GM12864 (cell line): ENCODE data around the gene CAPN11.
"Not testable (repeated sequence)": the region's sequence is repeated elsewhere in the genome, so short reads cannot be mapped to it uniquely, and the experiment has no call there.

Experiments used
- DNase-seq: peaks from one replicate; pipeline ENCODE4 v3.0.0-alpha.2; 2011; ENCODE audit warnings: low read depth
- H3K4me3 ChIP-seq: 2 replicates; pipeline ENCODE4 v1.5.1; 2011; ENCODE audit warnings: mild to moderate bottlenecking, low read depth, low read length, control low read depth
- TF ChIP-seq, protein P1 (sequence below): IDR thresholded peaks from 2 replicates; pipeline ENCODE4 v1.5.1; 2011; ENCODE audit warnings: low read depth, mild to moderate bottlenecking, moderate library complexity, low read length, control low read depth, inconsistent platforms; ENCODE audit errors: missing control alignments

Gene CAPN11

DNA sequence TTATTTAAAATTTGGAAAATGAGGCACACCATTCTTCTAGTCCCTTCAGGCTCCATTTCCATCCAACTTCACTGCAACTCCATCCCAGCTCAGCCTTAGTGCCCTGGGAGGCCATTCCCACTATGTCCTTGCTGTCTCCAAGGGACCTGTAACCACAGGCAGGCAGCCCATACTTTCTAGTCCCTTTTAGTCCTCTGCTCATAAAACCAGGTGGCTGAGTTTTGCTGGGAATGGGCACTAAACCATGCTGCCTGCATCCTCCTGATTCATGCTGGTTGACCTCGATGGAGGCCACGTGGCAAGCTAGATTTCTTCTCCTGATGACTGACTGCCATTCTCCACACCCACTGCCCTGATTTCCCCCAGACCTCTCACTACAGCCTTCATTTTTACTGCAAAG, 30.6 kb downstream of the CAPN11 start:
- TF ChIP-seq, protein P1, sequence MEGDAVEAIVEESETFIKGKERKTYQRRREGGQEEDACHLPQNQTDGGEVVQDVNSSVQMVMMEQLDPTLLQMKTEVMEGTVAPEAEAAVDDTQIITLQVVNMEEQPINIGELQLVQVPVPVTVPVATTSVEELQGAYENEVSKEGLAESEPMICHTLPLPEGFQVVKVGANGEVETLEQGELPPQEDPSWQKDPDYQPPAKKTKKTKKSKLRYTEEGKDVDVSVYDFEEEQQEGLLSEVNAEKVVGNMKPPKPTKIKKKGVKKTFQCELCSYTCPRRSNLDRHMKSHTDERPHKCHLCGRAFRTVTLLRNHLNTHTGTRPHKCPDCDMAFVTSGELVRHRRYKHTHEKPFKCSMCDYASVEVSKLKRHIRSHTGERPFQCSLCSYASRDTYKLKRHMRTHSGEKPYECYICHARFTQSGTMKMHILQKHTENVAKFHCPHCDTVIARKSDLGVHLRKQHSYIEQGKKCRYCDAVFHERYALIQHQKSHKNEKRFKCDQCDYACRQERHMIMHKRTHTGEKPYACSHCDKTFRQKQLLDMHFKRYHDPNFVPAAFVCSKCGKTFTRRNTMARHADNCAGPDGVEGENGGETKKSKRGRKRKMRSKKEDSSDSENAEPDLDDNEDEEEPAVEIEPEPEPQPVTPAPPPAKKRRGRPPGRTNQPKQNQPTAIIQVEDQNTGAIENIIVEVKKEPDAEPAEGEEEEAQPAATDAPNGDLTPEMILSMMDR = no peak
- no peak for DNase-seq
- H3K4me3 ChIP-seq = no peak overlapping the region

DNA sequence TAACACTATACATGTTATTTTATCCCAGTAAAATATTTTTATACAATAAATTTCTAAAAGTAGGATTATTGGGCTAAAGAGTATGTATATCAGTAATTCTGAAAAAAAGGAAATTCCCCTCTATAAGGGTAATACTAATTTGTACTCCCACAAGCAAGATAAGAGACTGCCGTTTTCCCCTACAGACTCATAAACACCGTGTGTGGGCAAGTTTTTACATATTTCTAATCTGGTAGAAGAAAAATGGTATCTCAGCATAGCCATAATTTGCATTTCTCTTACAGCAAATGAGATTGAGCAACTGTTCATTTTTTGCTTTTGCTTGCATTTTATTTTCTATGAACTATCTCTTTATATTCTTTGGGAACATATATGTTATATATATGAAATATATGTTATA, 32.1 kb downstream of the CAPN11 start:
- DNase-seq = peak; percentile 29
- TF ChIP-seq, protein P1 = no peak
- no peak overlapping the region for H3K4me3 ChIP-seq

DNA sequence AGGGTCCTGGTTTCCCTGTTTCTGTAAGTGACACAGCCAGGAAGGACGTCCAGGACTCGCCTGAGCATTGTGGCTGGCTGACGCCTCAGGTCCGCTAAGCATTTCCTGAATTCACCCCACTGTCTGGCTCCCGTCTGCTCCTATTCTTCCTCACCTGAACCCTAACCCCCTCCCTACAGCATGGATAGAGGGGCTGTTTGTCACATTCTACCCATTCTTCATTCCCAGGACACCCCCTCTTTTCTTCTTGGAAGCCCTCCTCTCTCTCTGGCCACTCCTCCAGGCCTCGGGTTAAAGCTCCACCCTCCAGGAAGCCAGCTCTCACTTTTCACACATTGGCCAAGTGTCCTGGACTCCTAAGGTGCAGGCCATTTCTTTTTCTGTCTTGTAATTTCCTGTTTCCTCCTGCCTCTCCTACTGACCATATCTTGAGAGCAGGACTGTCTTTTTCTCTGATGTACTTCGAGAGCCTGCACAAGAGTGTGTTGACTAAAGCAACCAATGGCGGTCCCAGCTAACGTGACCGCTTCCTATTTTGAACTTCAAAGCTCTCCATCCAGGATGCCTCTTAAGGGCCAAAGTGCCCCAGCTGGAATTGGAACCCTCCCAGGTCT, 33.9 kb downstream of the CAPN11 start:
- H3K4me3 ChIP-seq = no peak overlapping the region
- TF ChIP-seq, protein P1 = no peak
- DNase-seq = no peak

DNA sequence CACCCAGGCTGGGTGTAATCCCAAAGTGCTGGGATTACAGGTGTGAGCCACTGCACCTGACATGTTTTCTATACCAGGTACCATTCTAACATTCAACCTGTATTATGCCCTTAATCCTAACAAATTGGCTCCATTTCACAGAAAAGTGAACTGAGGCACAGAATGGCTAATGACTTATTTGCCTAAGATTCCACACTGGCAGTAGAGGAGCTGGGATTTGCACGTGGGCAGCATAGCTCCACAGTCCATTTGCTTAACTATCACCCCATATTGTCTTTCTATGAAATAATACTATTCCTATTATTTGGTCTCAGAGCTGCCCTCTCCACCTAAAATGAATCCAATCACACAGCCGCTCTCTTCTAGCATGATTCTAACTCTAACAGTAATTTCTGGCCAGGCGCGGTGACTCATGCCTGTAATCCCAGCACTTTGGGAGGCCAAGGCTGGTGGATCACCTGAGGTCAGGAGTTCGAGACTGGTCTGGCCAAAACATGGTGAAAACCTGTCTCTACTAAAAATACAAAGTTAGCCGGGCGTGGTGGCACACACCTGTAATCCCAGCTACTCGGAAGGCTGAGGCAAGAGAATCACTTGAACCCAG, 34.8 kb downstream of the CAPN11 start:
- no peak overlapping the region for H3K4me3 ChIP-seq
- TF ChIP-seq, protein P1 = no peak
- no peak for DNase-seq

DNA sequence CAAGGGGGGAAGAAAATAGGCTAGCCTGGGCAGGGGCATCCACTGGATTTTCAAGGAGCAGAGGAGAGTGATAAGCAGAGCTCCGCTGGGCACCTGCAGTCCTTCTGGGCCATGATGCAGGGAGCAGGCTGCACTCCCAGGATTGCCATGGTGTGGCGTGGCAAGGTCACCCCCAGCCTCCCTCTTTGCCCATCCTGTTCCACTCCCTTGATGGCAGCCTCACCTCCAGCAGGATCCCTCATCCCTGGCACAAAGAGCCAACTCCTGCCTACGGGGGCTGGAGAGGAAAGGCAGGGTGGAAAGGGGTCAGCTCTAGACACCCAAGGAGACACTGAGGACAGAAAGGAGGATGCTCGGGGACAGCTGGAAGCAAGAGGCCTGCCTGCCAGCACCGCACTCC, 35.7 kb downstream of the CAPN11 start:
- H3K4me3 ChIP-seq = no peak overlapping the region
- no peak for DNase-seq
- TF ChIP-seq, protein P1 = no peak

DNA sequence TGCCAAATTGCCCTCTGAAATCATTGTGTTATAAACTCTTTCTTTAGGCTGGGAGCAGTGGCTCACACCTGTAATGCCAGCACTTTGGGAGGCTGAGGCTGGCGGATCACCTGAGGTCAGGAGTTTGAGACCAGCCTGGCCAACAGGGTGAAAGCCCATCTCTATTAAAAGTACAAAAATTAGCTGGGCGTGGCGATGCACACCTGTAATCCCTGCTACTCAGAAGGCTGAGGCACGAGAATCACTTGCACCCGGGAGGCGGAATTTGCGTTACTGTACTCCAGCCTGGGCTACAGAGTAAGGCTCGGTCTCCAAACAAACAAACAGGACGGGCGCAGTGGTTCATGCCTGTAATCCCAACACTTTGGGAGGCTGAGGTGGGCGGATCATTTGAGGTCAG, 37.7 kb downstream of the CAPN11 start:
- not testable (repeated sequence) for DNase-seq, H3K4me3 ChIP-seq

DNA sequence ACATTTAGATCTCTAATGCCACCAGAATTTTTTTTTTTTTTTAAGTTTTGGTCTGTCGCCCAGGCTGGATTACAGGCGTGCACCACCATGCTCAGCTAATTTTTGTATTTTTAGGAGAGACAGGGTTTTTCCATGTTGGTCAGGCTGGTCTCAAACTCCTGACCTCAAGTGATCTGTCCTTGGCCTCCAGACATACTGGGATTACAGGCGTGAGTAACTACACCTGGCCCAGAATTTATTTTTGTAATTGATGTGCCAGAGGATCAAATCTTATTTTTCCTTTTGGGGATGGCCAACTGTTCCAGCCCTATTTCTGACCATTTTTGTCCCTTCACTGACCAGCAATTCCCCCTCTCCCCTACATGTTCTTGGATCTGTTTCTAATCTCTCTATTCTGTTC, 40.1 kb downstream of the CAPN11 start:
- DNase-seq = no peak
- TF ChIP-seq, protein P1 = no peak
- H3K4me3 ChIP-seq = no peak overlapping the region
